B cell (primary cell): ENCODE data around the gene ARHGAP23. TPM values are rescaled to one million over a fixed set of nuclear protein-coding genes. Genes with fewer than 3 reads are reported as not detected.

Source experiments
- ATAC-seq: fragments of 200-7000 bp; cut with Tn5 transposase; one replicate; pipeline ENCODE4 v1.10.0; 2021; ENCODE audit warnings: low read depth, mild to moderate bottlenecking, moderate number of reproducible peaks, moderate library complexity
- CTCF ChIA-PET: fragments of 350-600 bp; sonication (Branson Sonifier 250); formaldehyde crosslinking; loops from one replicate; lab custom pipeline; 2021; ENCODE audit warnings: antibody characterized with exemption, inconsistent platforms; lab: Charles Lee
- POLR2A ChIA-PET: fragments of 350-600 bp; sonication (Branson Sonifier 250); formaldehyde crosslinking; loops from one replicate; lab custom pipeline; 2021; ENCODE audit warnings: antibody characterized with exemption; lab: Charles Lee
- DNase-seq: peaks from one replicate; pipeline ENCODE4 v3.0.0; 2013
- H2AFZ ChIP-seq: 2 replicates; pipeline ENCODE4 v1.6.1; 2012; ENCODE audit warnings: mild to moderate bottlenecking, low read depth, low read length; ENCODE audit not compliant: insufficient read depth, poor library complexity, severe bottlenecking
- H3K27ac ChIP-seq, 2 donors: 1 replicate in 1 of 2; 2 replicates in 1 of 2; pipeline ENCODE4 v1.5.1; 2012 to 2013; ENCODE audit warnings: low read length in 2 of 2, mild to moderate bottlenecking in 2 of 2, moderate library complexity in 1 of 2
- H3K27me3 ChIP-seq, 4 experiments: fragments of 200-600 bp in 1 of 4; sonication (generic) in 1 of 4; replicated peaks in 1 of 4; 1 replicate in 2 of 4; 2 replicates in 2 of 4; pipeline versions ENCODE4 v1.6.1 to v1.7.0; 2013 to 2016; ENCODE audit warnings: low read length in 3 of 4, mild to moderate bottlenecking in 2 of 4, mixed read lengths in 1 of 4, moderate library complexity in 1 of 4; ENCODE audit not compliant: insufficient read depth in 4 of 4, control insufficient read depth in 3 of 4; ENCODE audit errors: control extremely low read depth in 1 of 4
- H3K36me3 ChIP-seq, 2 experiments: replicated peaks in 1 of 2; 1 replicate in 1 of 2; 2 replicates in 1 of 2; pipeline versions ENCODE4 v1.6.1 to v1.7.1; 2013; ENCODE audit warnings: low read length in 1 of 2; ENCODE audit not compliant: insufficient read depth in 2 of 2, control insufficient read depth in 1 of 2; ENCODE audit errors: control extremely low read depth in 1 of 2, extremely low read depth in 1 of 2
- H3K4me1 ChIP-seq, 2 donors: fragments of 200-600 bp in 1 of 2; sonication (generic) in 1 of 2; 1 replicate in 1 of 2; 2 replicates in 1 of 2; pipeline versions ENCODE4 v1.5.1 to v1.6.1; 2013 to 2017; ENCODE audit warnings: low read length in 2 of 2; ENCODE audit not compliant: control insufficient read depth in 2 of 2, insufficient read depth in 2 of 2
- H3K4me2 ChIP-seq: replicated peaks from 2 replicates; pipeline ENCODE3; 2012; ENCODE audit warnings: mild to moderate bottlenecking, low read depth, low read length; ENCODE audit not compliant: poor library complexity, severe bottlenecking
- H3K4me3 ChIP-seq, 5 experiments: fragments of 200-600 bp in 1 of 5; sonication (generic) in 1 of 5; 1 replicate in 3 of 5; 2 replicates in 2 of 5; pipeline versions ENCODE4 v1.5.1 to v1.7.0; 2011 to 2016; ENCODE audit warnings: low read length in 4 of 5, mild to moderate bottlenecking in 4 of 5, low read depth in 2 of 5, control low read depth in 1 of 5, moderate library complexity in 1 of 5; ENCODE audit not compliant: insufficient read depth in 1 of 5; ENCODE audit errors: control extremely low read depth in 1 of 5, extremely low read depth in 1 of 5
- H3K79me2 ChIP-seq: fragments of 200-600 bp; sonication (generic); one replicate; pipeline ENCODE4 v1.6.0; 2016; ENCODE audit warnings: low read length; ENCODE audit not compliant: control insufficient read depth, insufficient read depth
- H3K9ac ChIP-seq: fragments of 200-600 bp; sonication (generic); 2 replicates; pipeline ENCODE4 v1.6.1; 2017; ENCODE audit warnings: mild to moderate bottlenecking, low read length, moderate library complexity
- H3K9me3 ChIP-seq, 3 donors: one replicate each; pipeline versions ENCODE4 v1.6.1 to v1.7.1; 2013; ENCODE audit warnings: low read length in 2 of 3; ENCODE audit not compliant: control insufficient read depth in 2 of 3, insufficient read depth in 1 of 3; ENCODE audit errors: control extremely low read depth in 1 of 3
- H4K20me1 ChIP-seq: 2 replicates; pipeline ENCODE4 v1.6.0; 2012; ENCODE audit warnings: mild to moderate bottlenecking, low read length; ENCODE audit not compliant: insufficient read depth, control insufficient read depth, poor library complexity, severe bottlenecking
- H3K27ac Mint-ChIP-seq: one replicate; pipeline ENCODE4 v1.8.0; 2021; ENCODE audit warnings: mixed read lengths
- H3K27me3 Mint-ChIP-seq: one replicate; pipeline ENCODE4 v1.8.0; 2021; ENCODE audit warnings: mixed read lengths
- H3K4me1 Mint-ChIP-seq: one replicate; pipeline ENCODE4 v1.8.0; 2021; ENCODE audit warnings: mixed read lengths
- H3K4me3 Mint-ChIP-seq: one replicate; pipeline ENCODE4 v1.8.0; 2021; ENCODE audit warnings: mixed read lengths
- H3K9me3 Mint-ChIP-seq: one replicate; pipeline ENCODE4 v1.8.0; 2022; ENCODE audit warnings: mixed read lengths; ENCODE audit not compliant: insufficient read depth
- CTCF ChIP-seq: fragments of 200-600 bp; IDR thresholded peaks from one replicate; pipeline ENCODE4 v1.8.0; 2022; ENCODE audit warnings: antibody characterized with exemption, mild to moderate bottlenecking
- EZH2 ChIP-seq: IDR thresholded peaks from 2 replicates; pipeline ENCODE4 v1.6.1; 2012; ENCODE audit warnings: borderline replicate concordance, low read depth, mild to moderate bottlenecking, moderate library complexity, low read length; ENCODE audit not compliant: insufficient read depth, poor library complexity, severe bottlenecking
- WGBS: methylation state at CpG from one replicate; pipeline ENCODE4 v1.1.5; 2013; ENCODE audit warnings: missing lambda C conversion rate; ENCODE audit not compliant: insufficient coverage; 5-methylcytosine and 5-hydroxymethylcytosine counted together
- intact Hi-C: fragments of 100-400 bp; cut with micrococcal nuclease; formaldehyde crosslinking; loops from one replicate; pipeline ENCODE4 v1.10.0; 2022
- polyA plus RNA-seq: library from polyadenylated mRNA; depleted of rRNA; stranded (reverse); fragments of >200 nt; gene quantifications from 2 replicates; pipeline ENCODE4 v1.2.3, GENCODE V29; 2012
- total RNA-seq, 2 donors: library from RNA; stranded (reverse); fragments of 120-200 nt in 1 of 2; gene quantifications; 1 replicate in 1 of 2; 2 replicates in 1 of 2; pipeline versions ENCODE4 v1.2.3 to v1.2.4, GENCODE V29; 2013 to 2022

Gene ARHGAP23
- total and polyA plus RNA-seq, 2 donors (not counting 1 experiment from before 2014, with no cell fraction given) = 0.07 to 0.12 TPM

DNA sequence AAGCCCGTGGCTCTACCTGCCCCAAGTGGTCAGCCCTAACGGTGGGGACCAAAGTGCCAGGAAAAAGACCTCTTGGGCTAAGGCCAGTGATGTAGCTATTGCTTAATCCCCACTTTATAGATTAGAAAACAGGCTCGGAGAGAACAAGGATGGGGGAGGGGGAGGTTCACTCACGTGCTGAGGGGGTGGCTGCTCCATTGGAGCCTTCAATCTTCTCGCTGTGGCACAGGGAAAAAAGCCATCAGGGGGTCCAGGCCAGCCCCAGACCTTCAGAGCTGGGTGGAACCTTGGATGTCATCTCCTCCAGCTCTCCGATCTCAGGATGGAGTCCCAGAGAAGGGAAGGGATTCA is 131.6 kb downstream of the ARHGAP23 start:
- Histone ChIP-seq H3K79me2 (no peaks in the 10 kb centered on the region), H3K9me3 (peaks cover 0 to 34% (median 0%) of the 10 kb centered on the region in 3 donors), H3K4me1 (peaks cover 37 to 52% of the 10 kb centered on the region in 2 donors), H3K9ac (peak overlapping the region; percentile 75), H3K36me3 (no peaks in the 10 kb centered on the region), H3K4me3 (peak overlapping the region in 3 of 5 experiments; percentile 66 to 90 (median 74)), H3K27me3 (peaks cover 0 to 49% (median 34%) of the 10 kb centered on the region in 4 experiments), H3K27ac (no peak overlapping the region), H4K20me1 (peaks cover 6% of the 10 kb centered on the region), H2AFZ (peak overlapping the region; percentile 97), H3K4me2 (peak overlapping the region; percentile 99)
- peak overlapping the region; percentile 99 for H3K4me3 Mint-ChIP-seq
- intact Hi-C loops = loop anchor here (2.0 to 10.0 kb wide), 3 partner anchors 115 to 192 kb away; partner anchors contain the start of genes ARHGAP23, EPOP and PSMB3
- peaks cover 41% of the 10 kb centered on the region for H3K4me1 Mint-ChIP-seq
- 14% methylated on average over 1 of the region's 6 CpGs for WGBS
- DNase-seq (no peak), ATAC-seq (no peak)
- CTCF ChIA-PET = interaction anchor here (0.8 to 9.1 kb wide), 11 partner anchors 8 to 192 kb away, joined by 3 to 196 read pairs (median 5); partner anchors contain the start of genes CISD3 and SRCIN1
- no peak overlapping the region for H3K27ac Mint-ChIP-seq
- TF ChIP-seq CTCF = peak; percentile 0
- no peak for TF ChIP-seq EZH2
- H3K9me3 Mint-ChIP-seq = no peaks in the 10 kb centered on the region
- H3K27me3 Mint-ChIP-seq = peaks cover 30% of the 10 kb centered on the region
- POLR2A ChIA-PET = interaction anchor here (0.6 to 1.0 kb wide), 2 partner anchors 12 to 183 kb away, joined by 3 read pairs; no protein-coding TSS in a partner anchor

DNA sequence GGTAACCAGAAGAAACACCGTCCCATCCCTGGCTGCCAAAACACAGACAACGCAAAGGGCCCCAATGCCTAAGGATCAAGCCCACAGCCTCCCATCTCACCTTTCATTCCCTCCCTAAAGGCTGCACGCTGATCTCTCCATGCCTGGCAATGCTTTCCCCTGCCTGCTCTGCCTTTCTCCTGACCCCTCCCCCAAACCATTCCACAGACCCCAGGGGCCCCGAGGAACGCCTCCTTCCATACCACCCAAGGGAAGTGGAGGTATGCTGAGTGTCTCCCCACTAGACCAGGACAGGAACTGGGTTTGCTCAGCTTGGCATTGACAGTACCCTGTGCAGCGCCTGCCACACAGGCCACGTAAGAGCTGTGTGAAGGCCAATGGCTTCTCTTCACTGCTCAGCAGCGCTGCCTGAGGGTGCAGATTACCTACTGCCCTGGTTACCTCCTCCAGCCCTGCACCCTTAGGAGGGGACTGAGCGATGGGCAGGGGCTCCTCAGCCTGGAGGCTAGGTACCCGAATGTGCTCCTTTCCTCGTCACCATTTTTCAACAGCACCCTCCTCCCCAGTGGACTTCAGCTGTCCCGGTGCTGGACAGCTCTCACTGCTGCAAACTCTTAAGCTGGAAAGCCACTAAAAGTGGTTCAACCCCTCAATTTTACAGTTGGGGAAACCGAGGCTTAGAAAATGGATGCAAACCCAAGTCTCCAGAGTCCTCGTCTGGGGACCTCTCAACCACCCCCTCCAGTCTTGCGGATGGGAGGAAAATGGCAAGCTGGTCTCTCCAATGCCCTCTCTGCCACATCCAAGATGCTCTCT is 132.4 kb downstream of the ARHGAP23 start:
- TF ChIP-seq CTCF = no peak
- TF ChIP-seq EZH2 = no peak
- Histone ChIP-seq H3K27me3 (peaks cover 0 to 56% (median 41%) of the 10 kb centered on the region in 4 experiments), H3K9me3 (peaks cover 0 to 37% (median 0%) of the 10 kb centered on the region in 3 donors), H3K27ac (no peak overlapping the region), H3K79me2 (no peaks in the 10 kb centered on the region), H3K4me2 (peak overlapping the region; percentile 99), H2AFZ (no peak overlapping the region), H3K4me1 (peaks cover 39 to 52% of the 10 kb centered on the region in 2 donors), H3K9ac (no peak overlapping the region), H4K20me1 (peaks cover 6% of the 10 kb centered on the region), H3K4me3 (no peak overlapping the region), H3K36me3 (no peaks in the 10 kb centered on the region)
- ChIA-PET CTCF (interaction anchor here (3.3 to 9.1 kb wide), 4 partner anchors 24 to 174 kb away, joined by 27 to 196 read pairs (median 102); partner anchors contain the start of gene SRCIN1), POLR2A (interaction anchor here (1.0 kb wide), 1 partner anchor 11 kb away, joined by 3 read pairs; no protein-coding TSS in a partner anchor)
- Mint-ChIP-seq H3K27ac (no peak overlapping the region), H3K27me3 (peaks cover 28% of the 10 kb centered on the region), H3K4me1 (peaks cover 41% of the 10 kb centered on the region), H3K9me3 (no peaks in the 10 kb centered on the region), H3K4me3 (peak overlapping the region; percentile 39)
- DNase-seq = peak; percentile 44
- intact Hi-C loops = no loop called here
- ATAC-seq = no peak
- 23% methylated on average over 15 of the region's 15 CpGs for WGBS
